Brain microvascular endothelial cell (primary cell): ENCODE results near the gene HS3ST4.
"Not testable (repeated sequence)": the region's sequence is repeated elsewhere in the genome, so short reads cannot be mapped to it uniquely, and the experiment has no call there.

ENCODE experiments used
- DNase-seq: peaks from one replicate; pipeline ENCODE4 v3.0.0-alpha.2; 2020
- H3K27ac ChIP-seq: fragments of 250-450 bp; sonication (Bioruptor Pico); 2 replicates; pipeline ENCODE4 v1.5.1; 2020; ENCODE audit warnings: mild to moderate bottlenecking, moderate library complexity
- H3K27me3 ChIP-seq: fragments of 250-450 bp; sonication (Bioruptor Pico); replicated peaks from 2 replicates; pipeline ENCODE4 v1.5.1; 2020; ENCODE audit warnings: mild to moderate bottlenecking
- H3K36me3 ChIP-seq: fragments of 250-450 bp; sonication (Bioruptor Pico); replicated peaks from 2 replicates; pipeline ENCODE4 v1.5.1; 2020; ENCODE audit warnings: mild to moderate bottlenecking
- H3K4me3 ChIP-seq: 2 replicates; pipeline ENCODE4 v1.5.1; 2011; ENCODE audit warnings: low read depth, mild to moderate bottlenecking, control low read depth, low read length, moderate library complexity
- CTCF ChIP-seq: IDR thresholded peaks from 2 replicates; pipeline ENCODE4 v1.5.1; 2011; ENCODE audit warnings: low read depth, mild to moderate bottlenecking, moderate library complexity, low read length, control low read depth, inconsistent platforms; ENCODE audit errors: missing control alignments
- in situ Hi-C: cut with HindIII; loops from 2 replicates; pipeline ENCODE4 v1.10.0; 2017; ENCODE audit warnings: low sequenced_read_pairs, low pct_ligation_motif_present

HS3ST4 gene

DNA sequence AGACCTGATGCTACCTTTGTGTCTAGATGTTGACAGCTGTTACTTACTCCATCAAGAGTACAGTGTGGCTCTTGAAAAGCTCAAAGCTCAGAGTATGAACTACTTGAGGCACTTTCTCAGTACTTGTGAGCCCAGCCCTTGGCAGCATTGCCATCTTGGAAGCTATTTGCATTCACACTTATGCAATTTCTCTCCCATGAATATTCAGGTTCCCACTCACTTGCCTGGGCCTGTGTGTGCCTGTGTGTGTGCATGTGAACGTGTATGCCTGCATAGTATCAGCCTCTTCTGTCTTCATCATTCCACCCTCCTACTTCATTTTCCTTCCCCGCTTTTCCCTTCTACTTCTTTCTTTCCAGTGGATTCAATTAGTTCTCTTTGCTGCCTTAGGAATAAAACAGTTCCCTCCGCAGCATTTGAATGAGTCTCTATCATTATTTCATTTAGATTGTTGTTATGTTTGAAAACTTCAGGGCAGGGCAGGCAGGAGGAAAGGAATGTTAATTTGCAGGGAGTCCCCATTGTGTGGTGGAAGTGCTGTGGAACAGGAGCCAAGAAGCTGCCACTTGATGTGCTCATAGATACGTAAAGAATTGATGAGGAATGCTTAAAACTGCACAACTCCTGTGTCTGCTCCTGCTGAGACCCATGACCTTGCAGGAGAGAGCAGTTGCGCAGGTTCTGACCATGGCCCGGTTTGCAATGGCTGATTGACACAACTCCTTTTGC is 58.9 kb downstream of the HS3ST4 start:
- in situ Hi-C loops = no loop called here
- TF ChIP-seq CTCF = no peak
- no peak for DNase-seq
- H3K36me3 ChIP-seq = no peaks in the 10 kb centered on the region
- no peaks in the 10 kb centered on the region for H3K27me3 ChIP-seq
- no peak overlapping the region for H3K27ac ChIP-seq
- H3K4me3 ChIP-seq = no peak overlapping the region

GRCh38 chr16:25751230-25751835 is 59.6 kb downstream of the HS3ST4 start:
- in situ Hi-C loops = no loop called here
- no peak for DNase-seq
- Histone ChIP-seq H3K4me3 (no peak overlapping the region), H3K36me3 (no peaks in the 10 kb centered on the region), H3K27me3 (no peaks in the 10 kb centered on the region), H3K27ac (no peak overlapping the region)
- TF ChIP-seq CTCF = no peak

GRCh38 chr16:25764466-25764865 is 72.7 kb downstream of the HS3ST4 start:
- no peak overlapping the region for H3K4me3 ChIP-seq
- no peak for TF ChIP-seq CTCF
- no peak for DNase-seq
- in situ Hi-C loops = no loop called here
- H3K27me3 ChIP-seq = no peaks in the 10 kb centered on the region
- H3K36me3 ChIP-seq = no peaks in the 10 kb centered on the region
- no peak overlapping the region for H3K27ac ChIP-seq

DNA sequence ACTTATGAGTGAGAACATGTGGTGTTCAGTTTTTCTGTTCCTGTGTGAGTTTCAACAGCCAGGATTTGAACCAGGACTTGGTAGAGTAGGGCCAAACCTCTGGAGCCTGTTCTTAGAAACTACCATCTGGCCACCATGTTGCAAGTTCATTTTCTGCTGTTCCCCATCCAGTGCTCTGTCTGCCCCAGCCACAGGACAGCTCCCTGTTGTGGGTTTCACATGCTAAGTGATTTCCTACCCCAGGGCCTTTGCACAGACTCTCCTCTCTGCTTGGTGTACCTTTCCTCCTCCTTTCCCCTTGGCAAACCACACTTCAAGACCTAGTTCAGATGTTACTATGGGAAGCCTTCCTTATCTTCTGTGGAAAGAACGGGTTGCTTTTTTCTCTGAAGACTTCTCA is 79.5 kb downstream of the HS3ST4 start:
- in situ Hi-C loops = no loop called here

DNA sequence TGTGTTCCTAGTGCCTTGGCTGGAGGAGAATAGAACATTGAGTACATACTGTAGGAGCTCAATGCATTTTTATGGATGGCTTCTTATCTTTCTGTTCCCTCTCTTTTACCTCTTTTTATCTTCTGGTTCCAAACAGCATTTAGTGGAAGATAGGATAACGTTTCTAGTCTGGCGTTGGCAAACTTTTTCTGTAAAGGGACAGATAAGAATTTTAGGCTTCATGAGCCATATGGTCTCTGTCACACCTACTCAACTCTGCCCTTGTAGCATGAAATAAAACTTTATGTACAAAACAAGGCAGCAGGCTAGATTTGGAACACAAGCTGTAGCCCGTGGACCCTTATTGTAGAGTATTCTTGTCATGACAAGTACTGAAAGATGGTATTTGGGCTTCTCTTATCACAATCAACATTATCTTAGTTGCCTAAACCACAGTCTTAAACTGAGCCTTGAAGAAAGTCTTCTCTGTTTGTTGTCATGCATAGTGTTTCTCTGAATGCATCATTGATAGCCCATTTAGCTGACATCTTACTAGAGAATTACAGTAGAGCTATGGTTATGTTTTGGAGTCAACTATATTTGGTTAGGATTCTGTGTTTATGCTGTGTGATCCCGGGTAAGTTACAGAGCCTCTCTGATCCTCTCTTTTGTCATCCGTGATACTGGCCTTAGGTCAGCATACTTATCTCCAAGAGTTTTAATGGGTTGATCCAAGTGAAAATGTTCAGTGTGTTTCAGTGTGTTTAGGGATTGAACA is 80.2 kb downstream of the HS3ST4 start:
- in situ Hi-C loops = no loop called here
- no peak for TF ChIP-seq CTCF
- Histone ChIP-seq H3K36me3 (no peaks in the 10 kb centered on the region), H3K27ac (no peak overlapping the region), H3K4me3 (no peak overlapping the region), H3K27me3 (no peaks in the 10 kb centered on the region)
- DNase-seq = no peak

More for the DNA sequence above, 79.5 kb downstream of the HS3ST4 start:
- DNase-seq = no peak
- Histone ChIP-seq H3K4me3 (no peak overlapping the region), H3K27ac (no peak overlapping the region), H3K36me3 (no peaks in the 10 kb centered on the region), H3K27me3 (no peaks in the 10 kb centered on the region)
- no peak for TF ChIP-seq CTCF

DNA sequence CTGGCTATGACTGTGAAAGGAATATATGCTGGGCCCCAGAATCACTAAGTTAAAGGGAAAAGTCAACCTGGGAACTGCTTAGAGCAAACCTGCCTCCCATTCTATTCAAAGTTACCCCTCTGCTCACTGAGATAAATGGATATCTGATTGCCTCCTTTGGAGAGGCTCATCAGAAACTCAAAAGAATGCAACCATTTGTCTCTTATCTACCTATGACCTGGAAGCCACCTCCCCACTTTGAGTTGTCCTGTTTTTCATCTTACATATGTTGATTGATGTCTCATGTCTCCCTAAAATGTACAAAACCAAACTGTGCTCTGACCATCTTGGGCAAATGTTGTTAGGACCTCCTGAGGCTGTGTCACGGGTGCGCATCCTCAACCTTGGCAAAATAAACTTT is 84.5 kb downstream of the HS3ST4 start:
- in situ Hi-C loops, H3K27ac ChIP-seq, H3K36me3 ChIP-seq, DNase-seq, H3K27me3 ChIP-seq, H3K4me3 ChIP-seq: not testable (repeated sequence)
